ENCODE measurements around the gene SLC9A1.

Gene SLC9A1

DNA sequence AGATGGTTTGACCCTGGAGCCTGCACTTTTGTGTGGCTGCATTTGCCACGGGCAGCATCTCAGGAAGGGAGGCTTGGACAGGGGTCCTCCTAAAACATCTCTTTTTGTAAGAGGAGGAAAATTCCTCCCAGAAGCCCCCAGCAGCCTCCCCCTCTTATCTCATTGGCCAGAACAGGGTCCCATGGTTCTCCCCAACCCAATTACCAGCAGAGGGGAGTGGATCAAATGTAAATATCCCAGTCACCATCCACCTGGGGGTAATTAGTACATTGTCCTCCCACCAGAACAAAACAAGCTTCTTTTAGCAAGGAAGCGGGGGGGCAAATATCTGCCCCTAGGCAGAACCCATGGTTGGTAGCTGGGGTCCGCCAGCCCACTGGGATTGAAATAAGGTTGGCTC lies 97.5 kb downstream of the SLC9A1 start:
- no peak for DNase-seq (ENCODE audit: low read depth)
- TF ChIP-seq, protein P1, sequence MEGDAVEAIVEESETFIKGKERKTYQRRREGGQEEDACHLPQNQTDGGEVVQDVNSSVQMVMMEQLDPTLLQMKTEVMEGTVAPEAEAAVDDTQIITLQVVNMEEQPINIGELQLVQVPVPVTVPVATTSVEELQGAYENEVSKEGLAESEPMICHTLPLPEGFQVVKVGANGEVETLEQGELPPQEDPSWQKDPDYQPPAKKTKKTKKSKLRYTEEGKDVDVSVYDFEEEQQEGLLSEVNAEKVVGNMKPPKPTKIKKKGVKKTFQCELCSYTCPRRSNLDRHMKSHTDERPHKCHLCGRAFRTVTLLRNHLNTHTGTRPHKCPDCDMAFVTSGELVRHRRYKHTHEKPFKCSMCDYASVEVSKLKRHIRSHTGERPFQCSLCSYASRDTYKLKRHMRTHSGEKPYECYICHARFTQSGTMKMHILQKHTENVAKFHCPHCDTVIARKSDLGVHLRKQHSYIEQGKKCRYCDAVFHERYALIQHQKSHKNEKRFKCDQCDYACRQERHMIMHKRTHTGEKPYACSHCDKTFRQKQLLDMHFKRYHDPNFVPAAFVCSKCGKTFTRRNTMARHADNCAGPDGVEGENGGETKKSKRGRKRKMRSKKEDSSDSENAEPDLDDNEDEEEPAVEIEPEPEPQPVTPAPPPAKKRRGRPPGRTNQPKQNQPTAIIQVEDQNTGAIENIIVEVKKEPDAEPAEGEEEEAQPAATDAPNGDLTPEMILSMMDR (IDR thresholded peaks at IDR 0.05; ENCODE audit: low read depth, low read length, missing control alignments) = no peak
- H3K4me3 ChIP-seq (ENCODE audit: low read depth, low read length) = no peak overlapping the region

- DNase-seq (ENCODE audit: low read depth) = no peak
- H3K4me3 ChIP-seq (ENCODE audit: low read depth, low read length) = no peak overlapping the region
- TF ChIP-seq, protein P1 (IDR thresholded peaks at IDR 0.05; ENCODE audit: low read depth, low read length, missing control alignments) = no peak
These were observed 100.8 kb downstream of the SLC9A1 start for GRCh38 chr1:27053977-27054753.

GRCh38 chr1:27052527-27052926 lies 102.4 kb downstream of the SLC9A1 start:
- no peak overlapping the region for H3K4me3 ChIP-seq (ENCODE audit: low read depth, low read length)
- DNase-seq (ENCODE audit: low read depth) = no peak
- TF ChIP-seq, protein P1 (IDR thresholded peaks at IDR 0.05; ENCODE audit: low read depth, low read length, missing control alignments) = no peak

DNA sequence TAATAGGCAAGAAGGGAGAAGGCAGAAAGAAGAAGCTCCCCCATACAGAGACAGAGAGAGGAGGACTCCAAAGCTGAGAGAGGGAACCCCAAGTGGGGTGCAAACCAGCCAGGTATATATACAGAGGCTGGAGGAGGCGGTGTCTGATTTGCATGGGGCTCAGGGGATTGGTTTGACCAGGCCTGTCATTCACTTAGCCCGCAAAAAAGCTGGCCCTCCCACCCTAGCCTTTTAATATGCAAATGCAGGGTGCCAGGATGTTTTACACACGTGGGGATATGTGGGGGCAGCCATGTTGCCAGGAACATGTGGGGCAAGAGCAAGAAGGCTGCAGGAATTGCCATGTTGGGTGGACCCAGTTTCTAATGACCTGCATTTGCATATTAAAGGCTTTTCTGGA lies 105.3 kb downstream of the SLC9A1 start:
- no peak for DNase-seq (ENCODE audit: low read depth)
- TF ChIP-seq, protein P1 (IDR thresholded peaks at IDR 0.05; ENCODE audit: low read depth, low read length, missing control alignments) = no peak
- H3K4me3 ChIP-seq (ENCODE audit: low read depth, low read length) = no peak overlapping the region

- TF ChIP-seq, protein P1 (IDR thresholded peaks at IDR 0.05; ENCODE audit: low read depth, low read length, missing control alignments) = no peak
- H3K4me3 ChIP-seq (ENCODE audit: low read depth, low read length) = no peak overlapping the region
- no peak for DNase-seq (ENCODE audit: low read depth)
These were observed 105.8 kb downstream of the SLC9A1 start for GRCh38 chr1:27049100-27049499.
